Hepatocyte (in vitro differentiated cells): ENCODE results near the gene MICALL1. TPM values are rescaled to one million over a fixed set of nuclear protein-coding genes. Genes with fewer than 3 reads are reported as not detected.

Experiments
- DNase-seq: peaks from one replicate; pipeline ENCODE4 v3.0.0-alpha.2; 2016; ENCODE audit warnings: low spot score
- H2AFZ ChIP-seq: fragments of 200-600 bp; sonication (generic); 2 replicates; pipeline ENCODE4 v1.6.0; 2016; ENCODE audit warnings: antibody characterized with exemption, mild to moderate bottlenecking
- H3K27ac ChIP-seq: fragments of 200-600 bp; sonication (generic); 2 replicates; pipeline ENCODE4 v1.5.1; 2016; ENCODE audit warnings: mild to moderate bottlenecking
- H3K27me3 ChIP-seq: fragments of 200-600 bp; sonication (generic); 2 replicates; pipeline ENCODE4 v1.6.1; 2016
- H3K36me3 ChIP-seq: fragments of 200-600 bp; sonication (generic); replicated peaks from 2 replicates; pipeline ENCODE4 v1.5.1; 2016; ENCODE audit warnings: low read depth; ENCODE audit not compliant: insufficient read depth
- H3K4me1 ChIP-seq: fragments of 200-600 bp; sonication (generic); 2 replicates; pipeline ENCODE4 v1.5.1; 2016; ENCODE audit warnings: mild to moderate bottlenecking, moderate library complexity; ENCODE audit not compliant: insufficient read depth
- H3K4me2 ChIP-seq: fragments of 200-600 bp; sonication (generic); 2 replicates; pipeline ENCODE4 v1.6.0; 2016
- H3K4me3 ChIP-seq: fragments of 200-600 bp; sonication (generic); 2 replicates; pipeline ENCODE4 v1.5.1; 2016; ENCODE audit warnings: mild to moderate bottlenecking
- H3K79me2 ChIP-seq: fragments of 200-600 bp; sonication (generic); 2 replicates; pipeline ENCODE4 v1.6.0; 2017; ENCODE audit warnings: mild to moderate bottlenecking
- H3K9me2 ChIP-seq: fragments of 200-600 bp; sonication (generic); replicated peaks from 2 replicates; pipeline ENCODE4 v1.6.0; 2017; ENCODE audit warnings: mild to moderate bottlenecking; ENCODE audit not compliant: insufficient read depth
- H3K9me3 ChIP-seq: fragments of 200-600 bp; sonication (generic); 2 replicates; pipeline ENCODE4 v1.5.1; 2016; ENCODE audit warnings: low read depth, mild to moderate bottlenecking
- H4K20me1 ChIP-seq: fragments of 200-600 bp; sonication (generic); 2 replicates; pipeline ENCODE4 v1.6.0; 2016; ENCODE audit warnings: mild to moderate bottlenecking; ENCODE audit not compliant: insufficient read depth, poor library complexity, severe bottlenecking
- EZH2 ChIP-seq: fragments of 200-600 bp; sonication (generic); IDR thresholded peaks from 2 replicates; pipeline ENCODE4 v1.6.1; 2016; ENCODE audit warnings: antibody characterized with exemption, mild to moderate bottlenecking, borderline replicate concordance
- EZH2phosphoT487 ChIP-seq: fragments of 200-600 bp; sonication (generic); IDR thresholded peaks from one replicate; pipeline ENCODE4 v1.6.1; 2018; ENCODE audit warnings: antibody characterized with exemption, mild to moderate bottlenecking, low read depth, moderate library complexity; ENCODE audit not compliant: unreplicated experiment, severe bottlenecking
- WGBS: methylation state at CpG from one replicate; pipeline ENCODE4 v1.1.6; 2016; ENCODE audit warnings: low lambda C conversion rate; ENCODE audit errors: missing lambda C conversion rate; 5-methylcytosine and 5-hydroxymethylcytosine counted together
- polyA plus RNA-seq: library from polyadenylated mRNA; unstranded; fragments of >200 nt; fragmentation: Nextera tagmentation; extraction: Ambion mirVana; gene quantifications from 2 replicates; pipeline ENCODE4 v1.2.1, GENCODE V29; 2016
- total RNA-seq: library from RNA; depleted of rRNA; stranded (reverse); fragments of >200 nt; gene quantifications from 2 replicates; pipeline ENCODE4 v1.2.3, GENCODE V29; 2014
- TF ChIP-seq, protein P1 (sequence below): fragments of 200-600 bp; sonication (generic); IDR thresholded peaks from 2 replicates; pipeline ENCODE4 v1.5.1; 2016; ENCODE audit warnings: antibody characterized with exemption, mild to moderate bottlenecking; ENCODE audit not compliant: poor library complexity

Gene MICALL1
- total and polyA plus RNA-seq, 2 experiments from 2014 or later, result 15.0 to 26.1 TPM

DNA sequence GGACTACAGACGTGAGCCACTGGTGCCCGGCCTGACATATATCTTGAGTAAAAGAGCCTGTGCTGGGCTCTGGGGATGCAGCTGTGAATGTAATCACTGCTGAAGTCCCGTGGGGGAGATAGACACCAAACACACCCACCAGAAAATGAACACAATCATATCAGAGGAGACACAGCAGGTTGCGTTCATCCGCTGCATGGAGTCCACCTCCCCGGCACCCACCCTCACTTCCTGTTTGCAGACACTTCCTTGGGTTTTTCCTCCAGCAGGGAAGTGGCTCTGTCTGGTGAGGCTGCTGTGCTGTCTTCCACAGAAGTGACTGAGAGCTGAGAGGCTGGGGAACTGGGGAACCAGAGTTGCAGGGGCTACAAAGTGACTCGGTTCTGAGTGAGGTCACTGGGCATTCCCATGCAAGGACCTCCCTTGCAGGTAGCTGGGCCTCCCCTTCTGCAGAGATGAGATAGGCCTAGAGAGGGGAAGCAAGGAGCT, 7.2 kb downstream of the MICALL1 start:
- TF ChIP-seq EZH2 (no peak), EZH2phosphoT487 (no peak)
- TF ChIP-seq, protein P1, sequence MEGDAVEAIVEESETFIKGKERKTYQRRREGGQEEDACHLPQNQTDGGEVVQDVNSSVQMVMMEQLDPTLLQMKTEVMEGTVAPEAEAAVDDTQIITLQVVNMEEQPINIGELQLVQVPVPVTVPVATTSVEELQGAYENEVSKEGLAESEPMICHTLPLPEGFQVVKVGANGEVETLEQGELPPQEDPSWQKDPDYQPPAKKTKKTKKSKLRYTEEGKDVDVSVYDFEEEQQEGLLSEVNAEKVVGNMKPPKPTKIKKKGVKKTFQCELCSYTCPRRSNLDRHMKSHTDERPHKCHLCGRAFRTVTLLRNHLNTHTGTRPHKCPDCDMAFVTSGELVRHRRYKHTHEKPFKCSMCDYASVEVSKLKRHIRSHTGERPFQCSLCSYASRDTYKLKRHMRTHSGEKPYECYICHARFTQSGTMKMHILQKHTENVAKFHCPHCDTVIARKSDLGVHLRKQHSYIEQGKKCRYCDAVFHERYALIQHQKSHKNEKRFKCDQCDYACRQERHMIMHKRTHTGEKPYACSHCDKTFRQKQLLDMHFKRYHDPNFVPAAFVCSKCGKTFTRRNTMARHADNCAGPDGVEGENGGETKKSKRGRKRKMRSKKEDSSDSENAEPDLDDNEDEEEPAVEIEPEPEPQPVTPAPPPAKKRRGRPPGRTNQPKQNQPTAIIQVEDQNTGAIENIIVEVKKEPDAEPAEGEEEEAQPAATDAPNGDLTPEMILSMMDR, result no peak
- Histone ChIP-seq H2AFZ (no peak overlapping the region), H3K4me2 (no peak overlapping the region), H3K27ac (no peak overlapping the region), H3K4me1 (no peaks in the 10 kb centered on the region), H3K27me3 (no peaks in the 10 kb centered on the region), H3K36me3 (no peaks in the 10 kb centered on the region), H3K9me3 (no peaks in the 10 kb centered on the region), H4K20me1 (no peaks in the 10 kb centered on the region), H3K9me2 (no peaks in the 10 kb centered on the region), H3K79me2 (peaks cover 10% of the 10 kb centered on the region), H3K4me3 (no peak overlapping the region)
- WGBS, result 91% methylated on average over 7 of the region's 7 CpGs
- DNase-seq, result no peak

DNA sequence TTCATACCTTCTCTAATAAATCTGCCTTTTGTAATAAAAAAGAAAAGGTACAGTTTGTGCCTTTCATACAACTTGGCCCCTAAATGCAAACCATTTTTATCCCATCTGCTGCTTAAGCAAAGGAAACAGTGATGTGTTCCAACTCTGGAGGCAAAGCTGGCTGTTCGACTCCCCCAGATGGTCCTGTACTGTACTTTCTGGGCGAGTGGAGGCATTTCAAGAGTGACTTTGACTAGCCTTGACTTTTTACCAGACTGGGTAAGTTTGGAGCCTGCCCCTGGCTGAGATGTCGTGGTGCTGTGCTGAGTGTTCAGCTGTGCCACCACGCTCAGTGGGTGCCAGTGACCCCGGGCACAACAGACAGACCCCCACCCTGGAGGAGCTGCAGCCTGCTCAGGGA, 10.2 kb downstream of the MICALL1 start:
- no peak overlapping the region for H2AFZ ChIP-seq
- H3K79me2 ChIP-seq, result no peaks in the 10 kb centered on the region
- WGBS, result 94% methylated on average over 5 of the region's 5 CpGs
- H3K4me1 ChIP-seq, result no peaks in the 10 kb centered on the region
- no peak overlapping the region for H3K27ac ChIP-seq
- DNase-seq, result no peak
- no peak overlapping the region for H3K4me2 ChIP-seq
- H3K9me2 ChIP-seq, result no peaks in the 10 kb centered on the region
- no peak overlapping the region for H3K4me3 ChIP-seq
- TF ChIP-seq, protein P1, result no peak
- TF ChIP-seq EZH2 (no peak), EZH2phosphoT487 (no peak)
- H3K27me3 ChIP-seq, result no peaks in the 10 kb centered on the region
- no peaks in the 10 kb centered on the region for H4K20me1 ChIP-seq
- H3K9me3 ChIP-seq, result no peaks in the 10 kb centered on the region
- no peaks in the 10 kb centered on the region for H3K36me3 ChIP-seq

DNA sequence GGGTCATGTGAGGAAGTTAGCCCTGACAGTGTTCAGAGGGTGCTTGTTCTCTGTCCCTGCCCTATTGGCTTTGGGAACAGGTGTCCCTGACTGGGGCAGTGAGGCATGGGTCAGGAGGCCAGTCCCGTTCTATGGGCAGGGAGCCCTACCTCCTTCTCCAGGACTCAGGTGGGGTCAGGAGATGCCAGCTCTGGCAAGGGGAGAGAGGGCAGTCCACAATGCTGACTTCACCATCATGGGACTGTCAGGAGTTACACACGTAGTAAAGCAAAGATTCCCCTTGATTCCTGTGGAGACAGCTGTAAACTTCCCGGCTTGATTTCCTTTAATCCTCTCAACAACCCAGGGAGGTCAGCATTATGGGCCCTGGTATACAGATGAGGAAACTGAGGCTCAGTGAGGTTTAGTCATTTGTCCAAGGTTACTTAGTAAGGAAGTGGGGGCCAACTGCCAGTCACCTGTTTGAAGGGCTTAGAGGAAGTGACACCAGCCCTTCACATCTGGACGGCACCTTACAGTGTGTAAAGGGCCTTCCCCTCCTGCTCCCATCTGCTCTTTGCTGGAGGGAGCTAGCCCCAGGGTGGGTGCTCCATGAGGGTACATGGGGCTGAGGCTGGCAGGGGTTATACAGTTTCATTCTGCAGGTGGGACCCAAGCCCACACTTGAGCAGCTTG, 11.9 kb downstream of the MICALL1 start:
- TF ChIP-seq EZH2phosphoT487 (no peak), EZH2 (no peak)
- TF ChIP-seq, protein P1, result no peak
- H4K20me1 ChIP-seq, result no peaks in the 10 kb centered on the region
- H3K4me3 ChIP-seq, result no peak overlapping the region
- no peak overlapping the region for H3K27ac ChIP-seq
- no peaks in the 10 kb centered on the region for H3K27me3 ChIP-seq
- DNase-seq, result no peak
- no peaks in the 10 kb centered on the region for H3K9me3 ChIP-seq
- H3K4me2 ChIP-seq, result no peak overlapping the region
- H3K4me1 ChIP-seq, result no peaks in the 10 kb centered on the region
- no peaks in the 10 kb centered on the region for H3K9me2 ChIP-seq
- no peaks in the 10 kb centered on the region for H3K36me3 ChIP-seq
- H2AFZ ChIP-seq, result no peak overlapping the region
- 94% methylated on average over 4 of the region's 4 CpGs for WGBS
- no peaks in the 10 kb centered on the region for H3K79me2 ChIP-seq
